HG03108 (cell line): ENCODE results near the gene OPA3.
A peak's percentile ranks its signal among the peaks of the same experiment; 100 is the strongest.

Source experiments
- ATAC-seq: cut with Tn5 transposase; IDR thresholded peaks from one replicate; pipeline ENCODE4 v1.9.1; 2021; ENCODE audit warnings: moderate library complexity; ENCODE audit not compliant: unreplicated experiment

The OPA3 gene

DNA sequence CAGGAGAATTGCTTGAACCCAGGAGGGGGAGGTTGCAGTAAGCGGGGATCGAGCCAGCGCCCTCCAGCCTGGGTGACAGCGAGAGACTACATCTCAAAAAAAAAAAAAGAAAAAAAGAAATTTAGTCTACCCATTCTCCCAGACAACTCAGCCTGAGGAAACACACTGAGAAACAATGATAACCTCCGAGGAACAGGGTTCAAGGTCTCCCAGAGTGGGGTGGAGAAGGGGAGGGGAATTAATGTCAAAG lies 78.7 kb downstream of the OPA3 start:
- ATAC-seq = no peak

DNA sequence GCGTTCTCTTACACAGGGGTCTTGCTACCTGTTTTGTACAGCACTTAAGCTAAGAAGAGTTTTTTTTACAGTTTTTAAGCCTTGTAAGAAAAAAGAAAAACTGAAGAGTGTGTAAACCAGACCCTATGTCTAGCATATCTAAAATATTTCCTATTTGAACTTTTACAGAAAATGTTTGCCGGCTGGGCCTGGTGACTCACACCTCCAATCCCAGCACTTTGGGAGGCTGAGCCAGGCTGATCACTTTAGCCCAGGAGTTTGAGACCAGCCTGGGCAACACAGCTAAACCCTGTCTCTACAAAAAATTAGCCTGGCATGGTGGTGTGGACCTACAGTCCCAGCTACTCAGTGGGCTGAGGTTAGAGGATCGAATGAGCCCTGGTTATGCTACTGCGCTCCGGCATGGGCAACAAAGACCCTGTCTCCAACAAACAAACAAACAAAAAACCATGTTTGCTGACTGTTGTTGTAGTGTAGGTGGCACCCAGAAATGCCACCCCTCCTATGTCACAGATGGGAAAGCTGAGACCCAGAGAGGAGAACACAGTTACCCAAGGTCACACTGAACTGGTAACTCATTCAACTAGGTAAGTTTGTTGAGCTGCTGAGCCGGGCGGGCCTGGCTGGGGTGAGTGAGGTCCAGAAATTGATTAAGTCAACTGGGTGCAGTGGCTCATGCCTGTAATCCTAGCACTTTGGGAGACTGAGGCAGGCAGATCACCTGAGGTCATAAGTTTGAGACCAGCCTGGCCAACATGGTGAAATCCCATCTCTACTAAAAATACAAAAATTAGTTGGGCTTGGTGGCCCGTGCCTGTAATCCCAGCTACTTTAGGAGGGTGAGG lies 79.2 kb downstream of the OPA3 start:
- ATAC-seq = no peak

DNA sequence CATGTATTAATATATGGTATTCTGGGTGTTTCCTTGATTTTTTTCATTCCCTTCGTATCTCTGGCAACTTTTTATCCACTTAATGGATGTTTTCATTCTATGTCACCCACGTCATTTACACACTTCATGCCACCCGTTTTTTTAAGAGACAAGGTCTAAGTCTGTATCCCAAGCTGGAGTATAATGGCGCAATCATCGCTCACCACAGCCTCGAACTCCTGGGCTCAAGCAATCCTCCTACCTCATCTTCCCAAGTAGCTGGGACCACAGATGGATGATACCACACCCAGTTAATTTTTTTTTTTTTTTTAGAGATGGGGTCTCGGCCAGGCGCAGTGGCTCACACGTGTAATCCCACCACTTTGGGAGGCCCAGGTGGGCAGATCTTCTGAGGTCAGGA lies 80.7 kb downstream of the OPA3 start:
- ATAC-seq = no peak

DNA sequence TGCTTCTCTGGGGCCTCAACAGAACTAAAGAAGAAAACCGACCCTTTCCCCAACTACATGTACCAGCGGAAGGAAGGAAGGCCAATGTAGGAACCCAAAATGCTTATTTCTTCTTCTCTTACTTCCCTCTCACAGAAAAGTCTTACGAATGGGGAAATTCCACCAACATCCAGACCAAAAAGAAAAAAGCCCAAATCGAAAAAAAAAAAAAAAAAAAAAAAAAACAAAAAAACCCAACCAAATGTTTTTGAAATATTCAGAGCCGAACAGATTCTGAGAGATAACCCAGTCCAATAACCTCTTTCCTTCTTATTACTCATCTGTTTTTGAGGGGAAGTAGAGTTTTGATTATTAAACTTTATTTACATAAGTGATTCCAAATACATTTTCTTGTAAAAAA lies 82.5 kb downstream of the OPA3 start:
- no peak for ATAC-seq

DNA sequence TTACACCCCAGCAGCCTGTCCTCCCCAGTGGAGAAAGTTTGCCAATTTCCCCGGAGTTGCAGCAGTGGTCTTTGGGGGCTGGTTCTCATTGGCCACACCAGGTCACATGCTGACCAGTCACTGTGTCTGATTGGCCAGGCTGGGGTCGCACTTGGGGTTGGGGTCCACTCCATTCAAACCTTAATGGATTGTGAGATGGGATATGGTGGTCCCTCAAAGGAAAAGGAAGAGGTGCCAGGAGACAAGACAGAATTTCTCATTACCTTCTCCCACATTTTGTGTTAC lies 82.9 kb downstream of the OPA3 start:
- ATAC-seq = no peak

DNA sequence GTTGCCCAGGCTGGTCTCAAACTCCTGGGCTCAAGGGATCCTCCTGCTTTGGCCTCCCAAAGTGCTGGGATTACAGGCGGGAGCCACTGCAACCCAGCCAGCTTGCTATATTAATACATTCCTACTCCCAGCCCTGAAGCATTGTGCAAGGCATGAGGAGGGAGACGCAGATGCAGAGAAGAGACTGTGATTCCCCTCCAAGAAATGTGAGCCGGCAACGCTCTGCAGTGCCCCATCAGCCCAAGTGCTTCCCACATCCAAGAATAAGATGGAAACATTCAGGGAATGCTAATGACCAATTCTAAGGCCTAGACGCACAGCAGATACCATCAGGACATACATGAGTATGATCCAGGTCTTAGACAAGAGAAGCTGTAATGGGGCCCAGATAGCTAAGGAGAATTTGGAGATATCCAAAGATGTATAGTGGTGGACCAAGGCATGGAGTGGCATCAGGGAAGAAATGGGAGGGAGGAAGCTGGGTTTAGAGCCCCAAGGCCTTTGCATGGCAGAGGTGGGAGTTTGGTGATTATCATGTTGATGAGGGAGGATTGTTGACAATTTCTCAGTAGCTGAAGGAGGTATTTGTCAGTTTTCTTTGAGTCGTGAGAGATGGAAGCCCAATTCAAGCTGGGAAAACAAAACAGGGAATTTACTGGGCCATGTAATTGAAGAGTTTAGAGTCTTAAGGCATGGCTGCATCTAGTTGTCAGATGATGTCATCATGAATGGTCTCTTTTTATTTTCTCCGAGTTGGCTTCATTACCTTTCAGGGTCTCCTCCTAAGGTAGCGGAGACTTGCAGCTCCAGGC lies 83.5 kb downstream of the OPA3 start:
- ATAC-seq = no peak

DNA sequence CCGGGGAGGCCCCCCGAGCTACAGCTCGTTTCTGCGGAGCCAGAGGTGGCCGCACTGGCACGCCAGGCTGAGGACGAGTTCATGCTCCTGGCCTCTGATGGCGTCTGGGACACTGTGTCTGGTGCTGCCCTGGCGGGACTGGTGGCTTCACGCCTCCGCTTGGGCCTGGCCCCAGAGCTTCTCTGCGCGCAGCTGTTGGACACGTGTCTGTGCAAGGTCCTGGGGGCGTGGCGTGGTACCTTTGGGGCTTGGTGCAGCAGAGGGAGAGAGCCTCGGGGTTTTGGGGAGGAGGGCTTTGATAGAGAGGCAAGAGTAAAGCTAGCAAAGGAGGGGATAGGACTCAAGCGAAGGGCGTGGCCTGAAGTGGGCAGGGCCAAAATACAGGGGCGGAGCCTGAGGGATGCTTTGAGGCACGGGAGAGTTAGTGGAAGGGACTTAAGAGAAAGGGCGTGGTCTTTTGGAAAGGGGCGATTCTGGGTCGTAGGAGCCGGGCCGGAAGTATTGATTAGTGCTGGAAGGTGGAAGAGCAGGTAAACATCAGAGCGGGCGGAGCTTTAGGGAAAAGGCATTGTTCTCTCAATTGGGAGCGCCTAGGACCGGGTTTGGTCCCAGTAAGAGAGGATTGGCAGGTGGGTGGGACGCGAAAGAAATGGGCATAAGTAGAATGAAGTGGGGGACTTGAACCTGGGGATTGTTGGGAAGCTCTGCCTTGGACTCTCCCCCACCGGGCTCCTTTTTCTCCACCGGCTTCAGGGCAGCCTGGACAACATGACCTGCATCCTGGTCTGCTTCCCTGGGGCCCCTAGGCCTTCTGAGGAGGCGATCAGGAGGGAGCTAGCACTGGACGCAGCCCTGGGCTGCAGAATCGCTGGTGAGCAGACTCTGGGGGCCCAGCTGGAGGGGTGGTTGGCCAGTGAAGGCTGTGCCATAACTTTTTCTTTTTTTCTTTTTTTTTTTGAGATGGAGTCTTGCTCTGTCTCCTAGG lies 85.1 kb downstream of the OPA3 start:
- no peak for ATAC-seq

DNA sequence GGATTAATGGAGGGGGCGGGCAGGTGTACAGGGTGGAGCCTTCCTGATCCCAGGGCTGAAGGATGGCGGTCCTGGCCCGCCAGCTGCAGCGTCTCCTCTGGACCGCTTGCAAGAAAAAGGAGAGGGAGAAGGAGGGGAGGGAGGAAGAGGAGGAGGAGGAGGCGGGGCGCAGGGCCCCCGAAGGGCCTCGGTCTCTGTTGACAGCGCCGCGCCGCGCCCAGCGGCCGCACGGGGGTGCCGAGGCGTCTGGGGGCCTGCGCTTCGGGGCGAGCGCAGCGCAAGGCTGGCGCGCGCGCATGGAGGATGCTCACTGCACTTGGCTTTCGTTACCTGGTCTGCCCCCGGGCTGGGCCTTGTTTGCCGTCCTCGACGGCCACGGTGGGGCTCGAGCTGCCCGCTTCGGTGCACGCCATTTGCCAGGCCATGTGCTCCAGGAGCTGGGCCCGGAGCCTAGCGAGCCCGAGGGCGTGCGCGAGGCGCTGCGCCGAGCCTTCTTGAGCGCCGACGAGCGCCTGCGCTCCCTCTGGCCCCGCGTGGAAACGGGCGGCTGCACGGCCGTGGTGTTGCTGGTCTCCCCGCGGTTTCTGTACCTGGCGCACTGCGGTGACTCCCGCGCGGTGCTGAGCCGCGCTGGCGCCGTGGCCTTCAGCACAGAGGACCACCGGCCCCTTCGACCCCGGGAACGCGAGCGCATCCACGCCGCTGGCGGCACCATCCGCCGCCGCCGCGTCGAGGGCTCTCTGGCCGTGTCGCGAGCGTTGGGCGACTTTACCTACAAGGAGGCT lies 86.0 kb downstream of the OPA3 start, which contains the start of gene PPM1N:
Gene PPM1N, plus strand, starts transcription at position 33 of the 785 bp plus-strand sequence. Its CDS starts 30 bp downstream, at position 63.
- ATAC-seq = no peak

DNA sequence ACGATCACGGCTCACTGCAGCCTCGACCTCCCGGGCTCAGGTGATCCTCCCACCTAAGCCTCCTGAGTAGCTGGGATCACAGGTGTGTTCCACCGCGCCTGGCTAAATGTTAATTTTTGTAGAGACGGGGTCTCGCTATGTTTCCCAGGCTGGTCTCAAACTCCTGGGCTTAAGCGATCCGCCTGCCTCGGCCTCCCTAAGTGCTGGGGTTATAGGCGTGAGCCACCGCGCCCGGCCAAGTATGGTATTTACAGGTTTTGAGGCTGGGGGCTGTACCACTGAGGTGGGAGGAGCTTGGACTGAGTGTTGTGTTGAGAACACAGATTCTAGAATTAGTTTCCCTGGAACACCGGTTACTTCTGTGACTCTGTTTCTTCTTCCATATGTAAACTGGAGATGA lies 86.8 kb downstream of the OPA3 start:
- no peak for ATAC-seq

DNA sequence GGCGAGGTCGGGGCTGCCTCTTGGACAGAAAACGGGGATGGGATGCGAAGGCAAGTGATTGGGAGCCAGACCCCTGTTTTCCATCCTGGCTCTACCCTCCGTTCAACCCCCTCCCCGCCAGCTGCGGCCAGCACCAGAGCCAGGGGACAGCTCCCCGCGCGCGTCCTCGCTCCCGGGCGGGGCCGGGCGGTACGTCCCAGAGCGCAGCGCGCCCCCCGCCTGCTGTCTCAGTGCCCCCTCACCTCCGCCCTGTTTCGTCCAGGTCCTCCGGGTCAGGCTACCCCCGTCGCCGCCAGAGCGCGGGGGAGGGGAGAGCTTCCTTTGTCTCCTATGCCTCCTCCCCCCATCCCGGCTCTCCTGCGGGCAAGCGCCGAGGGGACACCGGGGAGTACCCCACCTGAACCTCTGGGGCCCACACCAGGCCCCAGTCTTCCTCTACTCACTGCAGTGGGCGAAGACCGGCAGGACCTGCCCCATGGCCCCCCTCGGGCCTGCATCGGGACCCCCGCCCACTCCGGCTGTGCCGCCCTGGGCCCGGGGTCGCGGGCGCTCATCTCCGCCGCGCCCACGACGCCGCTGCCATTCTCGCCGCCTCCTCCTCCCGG lies 88.2 kb downstream of the OPA3 start:
- peak; percentile 3 for ATAC-seq

DNA sequence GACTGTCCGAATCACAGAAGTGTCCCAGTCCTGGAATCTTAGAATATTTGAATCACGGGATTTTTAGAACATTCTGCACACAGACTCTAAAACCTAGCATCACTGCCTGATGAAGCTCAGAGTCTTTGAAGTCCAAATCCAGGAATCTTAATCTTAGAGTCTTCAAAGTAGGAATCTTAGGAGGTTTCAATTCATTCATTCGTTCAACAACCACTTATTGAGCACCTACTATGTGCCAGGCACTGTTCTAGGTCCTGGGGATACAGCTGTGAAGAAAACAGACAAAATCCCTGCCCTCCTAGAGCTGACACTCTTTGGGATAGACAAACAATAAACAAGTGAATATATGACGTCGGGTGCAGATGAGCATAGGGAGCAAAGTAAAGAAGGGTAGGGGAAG lies 89.4 kb downstream of the OPA3 start:
- ATAC-seq = no peak

DNA sequence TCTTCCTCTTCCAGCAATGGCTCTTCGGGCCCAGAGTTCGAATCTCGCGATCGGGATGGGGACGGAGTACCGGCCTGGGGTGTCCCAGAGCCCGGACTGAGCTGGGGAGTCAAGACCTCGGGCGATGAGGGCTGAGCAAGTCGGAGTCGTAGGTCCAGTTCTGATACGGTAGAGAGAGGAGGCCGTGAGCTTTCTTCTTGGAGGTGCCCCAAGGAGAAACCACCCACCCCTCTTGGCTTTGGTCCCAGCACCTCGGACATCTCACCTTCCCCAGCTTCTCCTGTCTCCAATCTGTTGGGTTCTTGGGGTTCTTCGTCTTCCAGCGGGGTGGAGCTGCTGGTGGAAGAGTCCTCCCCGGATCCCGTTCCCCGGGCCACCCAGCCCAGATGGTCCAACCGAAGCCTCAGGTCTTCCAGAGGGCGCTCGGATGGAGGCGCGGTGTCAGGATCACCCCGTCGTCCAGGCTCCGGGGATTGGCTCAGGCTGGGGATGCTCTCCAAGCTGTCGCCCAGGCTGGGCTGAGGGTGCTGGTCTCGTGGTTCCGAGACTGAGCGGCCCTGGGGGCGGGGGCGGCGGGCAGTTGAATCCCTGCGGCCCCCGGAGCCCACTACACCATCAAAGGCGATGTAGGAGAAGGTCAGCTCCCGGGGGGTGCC lies 90.2 kb downstream of the OPA3 start:
- ATAC-seq = no peak

DNA sequence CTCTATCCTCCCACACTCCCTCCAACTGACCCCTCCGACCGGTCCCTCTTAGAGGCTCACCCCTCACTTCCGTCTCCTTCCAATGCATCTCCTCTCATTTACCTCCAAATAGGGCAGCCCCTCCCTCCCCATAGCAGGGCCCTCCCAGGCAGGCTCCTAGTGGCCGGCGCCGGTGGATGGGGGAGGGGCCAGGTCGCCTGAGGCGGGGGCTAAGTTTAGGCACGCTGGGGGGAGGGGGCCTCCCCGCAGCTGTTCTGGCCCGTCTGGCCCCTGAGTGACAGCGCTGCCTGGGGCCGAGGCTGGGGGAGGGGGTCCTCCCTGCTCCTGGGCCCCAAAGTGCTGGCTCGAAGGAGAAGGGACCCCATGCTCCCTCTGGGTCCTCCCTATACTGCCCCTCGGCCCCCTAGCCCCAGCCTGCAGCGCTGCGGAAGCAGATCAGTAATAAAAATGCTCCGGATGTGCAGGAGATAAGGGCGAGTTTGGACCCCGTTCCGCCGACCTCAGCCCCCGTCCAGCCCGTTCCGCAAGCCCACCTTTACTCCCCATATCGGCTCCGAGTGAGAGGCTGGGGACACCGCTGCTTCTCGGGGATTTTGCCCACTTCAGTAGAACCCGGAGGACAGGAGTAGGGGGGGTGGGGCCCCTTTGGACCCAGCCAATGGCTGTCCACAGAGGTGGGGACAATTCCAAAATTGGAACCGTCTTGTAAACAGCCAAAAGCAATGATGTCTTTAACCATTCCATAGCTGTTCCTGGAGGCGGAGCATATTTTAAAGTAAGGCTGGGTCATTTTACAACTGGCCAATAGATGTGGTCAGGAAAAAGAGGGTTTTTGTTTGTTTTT lies 91.8 kb downstream of the OPA3 start:
- ATAC-seq = peak; percentile 37

DNA sequence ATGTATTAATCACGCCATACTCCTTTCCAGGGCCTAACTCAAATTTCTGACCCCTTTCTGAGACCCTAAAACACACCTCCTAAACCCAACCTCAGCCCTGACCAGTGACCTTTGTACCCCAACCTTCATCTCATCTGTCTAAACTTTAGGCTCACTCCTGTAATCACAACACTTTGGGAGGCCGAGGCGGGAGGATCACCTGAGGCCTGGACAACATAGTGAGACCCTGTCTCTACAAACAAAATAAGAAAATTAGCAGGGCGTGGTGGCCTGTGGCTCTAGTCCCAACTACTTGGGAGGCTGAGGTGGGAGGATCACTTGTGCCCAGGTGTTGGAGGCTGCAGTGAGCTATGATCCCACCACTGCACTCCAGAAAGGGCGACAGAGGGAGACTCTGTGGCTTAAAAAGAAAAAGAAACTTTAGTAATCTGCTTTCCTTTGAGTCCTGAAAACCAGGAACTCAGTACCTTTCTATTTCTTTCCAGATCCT lies 92.4 kb downstream of the OPA3 start:
- ATAC-seq = no peak

DNA sequence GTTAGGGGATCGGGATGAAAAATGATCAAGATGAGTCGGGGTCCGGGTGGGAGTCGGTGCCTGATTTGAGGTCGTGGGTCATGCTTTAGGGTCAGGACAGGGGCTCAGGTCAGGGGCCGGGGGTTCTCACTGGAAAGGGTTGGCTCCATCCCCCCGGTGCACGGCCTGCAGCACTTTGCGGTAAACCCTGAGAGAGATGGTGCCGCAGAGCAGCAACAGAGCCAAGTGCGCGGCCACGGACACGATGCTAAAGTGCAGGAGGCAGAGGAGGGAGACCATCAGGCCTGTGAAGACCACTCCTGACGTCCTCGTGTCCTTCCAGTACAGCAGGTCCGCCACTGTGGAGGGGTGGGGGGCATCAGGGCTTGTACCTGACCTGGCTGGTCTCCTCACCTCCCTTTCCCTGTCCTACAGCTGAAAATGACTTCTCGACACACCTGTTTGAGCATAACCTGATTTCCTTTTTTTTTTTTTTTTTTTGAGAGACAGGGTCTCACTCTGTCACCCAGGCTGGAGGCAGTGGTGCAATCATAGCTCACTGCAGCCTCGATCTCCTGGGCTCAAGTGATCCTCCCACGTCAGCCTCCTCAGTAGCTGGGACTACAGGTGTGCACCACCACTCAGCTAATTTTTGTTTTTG lies 95.3 kb downstream of the OPA3 start:
- no peak for ATAC-seq

DNA sequence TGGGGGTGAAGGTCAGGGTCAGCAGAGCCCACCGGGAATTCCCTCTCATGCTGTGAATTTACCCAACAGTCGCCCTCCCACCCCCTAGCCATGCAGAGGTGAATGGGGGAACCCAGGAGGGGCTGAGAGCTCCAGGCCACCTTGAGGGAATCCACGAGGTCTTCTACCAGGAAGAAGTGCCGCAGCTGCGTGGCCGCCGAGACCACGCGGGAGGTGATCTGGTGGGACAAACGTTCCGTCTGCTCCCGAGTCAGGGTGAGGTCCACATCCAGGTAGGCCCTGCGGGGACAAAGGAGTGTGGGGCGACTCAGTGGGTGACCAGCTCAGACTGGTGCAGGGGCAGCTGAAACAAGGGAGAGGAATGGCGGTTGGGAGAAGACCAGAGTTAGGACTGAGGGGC lies 95.9 kb downstream of the OPA3 start:
- no peak for ATAC-seq

DNA sequence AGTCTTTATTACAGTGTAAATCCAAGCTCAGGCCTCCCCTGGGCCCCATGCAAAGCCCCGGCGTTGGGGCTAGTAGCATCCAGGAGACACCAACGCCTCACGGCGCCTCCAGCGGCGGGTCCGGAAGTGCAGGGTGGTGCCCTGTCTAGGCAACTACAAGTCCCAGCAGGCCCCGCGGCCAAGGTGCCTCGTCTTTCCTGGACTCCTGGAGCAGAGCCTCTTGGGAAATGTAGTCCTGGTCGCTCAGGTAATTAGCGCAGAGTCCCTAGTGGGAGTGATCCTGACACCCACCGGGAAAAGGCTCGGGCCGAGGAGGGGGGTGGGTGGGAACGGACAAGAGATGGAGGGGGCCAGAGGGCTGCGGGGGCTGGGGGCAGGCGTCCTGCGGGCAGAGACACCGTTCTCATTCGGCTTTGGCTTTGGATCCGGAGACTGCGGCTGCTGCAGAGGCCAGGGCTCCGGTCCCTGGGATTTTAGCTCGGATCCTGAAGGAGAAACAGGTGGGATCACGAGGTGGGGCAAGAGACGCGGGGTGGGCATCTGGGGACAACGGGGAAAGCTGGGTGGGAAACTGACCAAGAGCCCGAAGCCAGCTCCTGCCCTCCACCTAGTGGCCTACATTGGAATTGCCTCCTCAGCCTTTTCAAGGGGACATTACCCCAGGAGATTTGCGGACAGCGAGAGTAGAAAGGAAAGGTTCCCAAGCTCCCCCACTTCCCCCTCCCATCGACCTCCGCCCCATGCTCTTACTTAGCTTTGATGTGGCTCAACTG lies 99.1 kb downstream of the OPA3 start:
- peak; percentile 94 for ATAC-seq
